ENCODE results near the gene CILP2. TPM values are rescaled to one million over a fixed set of nuclear protein-coding genes. Genes with fewer than 3 reads are reported as not detected.

The CILP2 gene
- total RNA-seq, 3 donors from 2014 or later: 0.09 TPM; not detected in 2

DNA sequence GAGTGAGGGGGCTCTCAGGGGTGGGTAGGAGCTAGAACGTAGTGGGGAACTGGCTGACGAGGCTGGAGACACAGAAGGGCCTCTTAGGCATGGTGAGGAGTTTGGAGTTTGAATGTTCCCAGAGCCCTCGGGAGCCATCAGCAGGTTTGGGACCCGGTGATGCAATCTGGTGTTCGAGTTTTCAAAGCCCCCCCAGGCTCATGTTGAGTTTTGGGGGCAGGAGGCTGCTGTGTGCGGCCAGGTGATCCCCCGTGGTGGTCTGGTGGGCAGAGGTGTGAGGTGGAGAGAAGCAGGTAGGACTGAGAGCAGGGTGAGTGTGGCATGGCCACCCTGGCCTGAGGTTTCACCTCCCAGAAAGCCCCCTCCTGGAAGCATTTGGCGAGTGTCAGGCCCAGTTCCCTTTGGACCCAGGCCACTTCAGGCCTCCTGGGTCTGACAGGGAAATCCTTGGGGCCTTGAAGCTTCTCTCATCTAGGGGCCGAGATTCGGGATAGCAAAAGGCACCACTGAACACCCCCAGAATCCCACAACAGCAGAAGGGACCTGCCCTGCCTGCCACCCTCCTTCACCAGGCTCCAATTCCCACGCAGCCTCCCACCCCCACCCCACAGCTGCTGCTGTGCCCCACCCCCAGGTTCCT is 8.2 kb upstream of the CILP2 start:
- DNase-seq: no peak
- Histone ChIP-seq H3K4me3 (no peak overlapping the region), H3K4me1 (ENCODE audit: low read depth) (peaks cover 6% of the 10 kb centered on the region), H3K9me3 (no peaks in the 10 kb centered on the region), H3K36me3 (ENCODE audit: low read depth) (no peaks in the 10 kb centered on the region)
- ATAC-seq: no peak
- intact Hi-C loops (cut with DNase I, micrococcal nuclease): loop anchor here (5.0 kb wide), 1 partner anchor 112 kb away; the partner anchor contains the start of gene GMIP (in 2 of the 2)
- TF ChIP-seq, protein P1, sequence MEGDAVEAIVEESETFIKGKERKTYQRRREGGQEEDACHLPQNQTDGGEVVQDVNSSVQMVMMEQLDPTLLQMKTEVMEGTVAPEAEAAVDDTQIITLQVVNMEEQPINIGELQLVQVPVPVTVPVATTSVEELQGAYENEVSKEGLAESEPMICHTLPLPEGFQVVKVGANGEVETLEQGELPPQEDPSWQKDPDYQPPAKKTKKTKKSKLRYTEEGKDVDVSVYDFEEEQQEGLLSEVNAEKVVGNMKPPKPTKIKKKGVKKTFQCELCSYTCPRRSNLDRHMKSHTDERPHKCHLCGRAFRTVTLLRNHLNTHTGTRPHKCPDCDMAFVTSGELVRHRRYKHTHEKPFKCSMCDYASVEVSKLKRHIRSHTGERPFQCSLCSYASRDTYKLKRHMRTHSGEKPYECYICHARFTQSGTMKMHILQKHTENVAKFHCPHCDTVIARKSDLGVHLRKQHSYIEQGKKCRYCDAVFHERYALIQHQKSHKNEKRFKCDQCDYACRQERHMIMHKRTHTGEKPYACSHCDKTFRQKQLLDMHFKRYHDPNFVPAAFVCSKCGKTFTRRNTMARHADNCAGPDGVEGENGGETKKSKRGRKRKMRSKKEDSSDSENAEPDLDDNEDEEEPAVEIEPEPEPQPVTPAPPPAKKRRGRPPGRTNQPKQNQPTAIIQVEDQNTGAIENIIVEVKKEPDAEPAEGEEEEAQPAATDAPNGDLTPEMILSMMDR (IDR thresholded peaks at IDR 0.05): no peak

DNA sequence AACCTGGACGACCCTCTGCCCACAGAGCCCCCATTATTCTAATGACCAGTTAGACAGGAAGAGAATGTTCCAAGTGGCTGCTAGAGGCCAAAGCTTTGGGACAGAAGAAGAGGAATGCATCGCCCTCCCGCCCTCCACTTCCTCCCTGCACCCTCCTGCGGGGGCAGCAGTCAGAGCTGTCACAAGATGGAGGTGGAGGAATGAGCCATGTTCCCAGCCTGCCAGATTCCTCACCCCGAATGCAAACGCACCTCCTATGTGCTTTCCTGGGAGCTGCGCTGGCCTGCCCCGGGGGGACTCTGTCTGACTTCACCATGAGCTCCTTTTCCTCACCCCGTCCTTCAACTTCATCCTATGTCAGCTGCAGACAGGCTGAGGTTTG is 7.7 kb upstream of the CILP2 start:
- Histone ChIP-seq H3K9me3 (no peaks in the 10 kb centered on the region), H3K4me3 (no peak overlapping the region), H3K4me1 (ENCODE audit: low read depth) (peaks cover 6% of the 10 kb centered on the region), H3K36me3 (ENCODE audit: low read depth) (no peaks in the 10 kb centered on the region)
- ATAC-seq (no peak), DNase-seq (no peak)
- intact Hi-C loops (cut with DNase I, micrococcal nuclease): loop anchor here (5.0 kb wide), 1 partner anchor 112 kb away; the partner anchor contains the start of gene GMIP (in 2 of the 2)
- TF ChIP-seq, protein P1 (IDR thresholded peaks at IDR 0.05): no peak

DNA sequence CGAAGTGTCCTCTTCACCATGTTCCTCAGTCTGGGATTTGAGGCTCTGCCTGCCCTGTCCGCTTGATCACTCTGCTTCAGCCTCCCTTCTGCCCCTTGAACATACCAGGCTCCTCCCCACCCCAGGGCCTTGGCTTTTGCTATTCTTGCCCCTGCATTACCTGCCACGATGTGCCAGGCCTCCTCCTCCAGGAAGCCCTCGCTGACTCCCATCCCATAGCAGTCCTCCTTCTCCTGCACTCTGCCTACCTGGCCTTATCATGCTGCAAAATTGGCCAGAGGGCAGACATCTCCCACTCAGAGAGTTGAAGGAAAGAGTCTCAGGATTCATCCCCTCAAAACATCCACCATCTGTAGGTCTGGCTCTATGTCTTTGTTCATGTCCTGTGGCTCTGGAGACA is 7.2 kb upstream of the CILP2 start:
- H3K36me3 ChIP-seq (ENCODE audit: low read depth): no peaks in the 10 kb centered on the region
- H3K4me1 ChIP-seq (ENCODE audit: low read depth): peaks cover 6% of the 10 kb centered on the region
- DNase-seq (no peak), ATAC-seq (no peak)
- H3K4me3 ChIP-seq: no peak overlapping the region
- H3K9me3 ChIP-seq: no peaks in the 10 kb centered on the region
- intact Hi-C loops (cut with DNase I, micrococcal nuclease): loop anchor here (5.0 kb wide), 1 partner anchor 111 kb away; the partner anchor contains the start of gene GMIP (in 2 of the 2)
- TF ChIP-seq, protein P1 (IDR thresholded peaks at IDR 0.05): no peak

DNA sequence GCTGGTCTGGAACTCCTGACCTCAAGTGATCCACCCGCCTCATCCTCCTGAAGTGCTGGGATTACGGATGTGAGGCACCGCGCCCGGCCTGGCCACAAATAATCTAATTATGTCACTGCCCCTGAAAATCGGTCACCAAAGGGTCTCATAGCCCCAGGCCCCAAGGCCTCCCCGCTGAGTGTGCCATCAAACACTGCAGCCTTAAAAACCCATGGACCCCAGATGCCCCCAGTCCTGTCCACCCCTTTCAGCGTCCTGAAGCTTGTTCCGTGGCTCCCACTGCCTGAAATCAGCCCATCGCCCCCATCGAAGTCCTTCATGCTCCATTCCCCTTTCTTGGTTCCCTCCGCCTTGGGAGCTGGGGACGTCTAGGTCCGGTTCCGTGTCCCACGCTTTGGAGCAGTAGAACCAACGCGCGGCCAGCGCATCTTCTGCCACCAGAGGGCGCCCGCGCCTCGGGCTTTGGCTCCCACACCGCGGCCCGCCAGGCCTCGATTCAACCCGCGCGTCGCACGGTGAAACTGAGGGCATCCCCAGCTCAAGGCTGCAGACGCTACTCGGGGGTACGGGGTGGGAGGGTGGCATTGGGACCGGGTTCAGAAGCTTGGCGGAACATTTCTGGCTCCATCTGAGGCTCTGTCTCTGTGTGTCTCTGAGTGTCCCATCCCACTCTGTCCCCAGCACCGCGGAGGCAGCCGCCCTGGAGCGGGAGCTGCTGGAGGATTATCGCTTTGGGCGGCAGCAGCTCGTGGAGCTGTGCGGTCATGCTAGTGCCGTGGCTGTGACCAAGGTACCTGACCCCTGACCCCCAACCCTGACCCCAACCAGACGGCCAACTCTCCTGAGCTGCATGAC is 5.9 kb upstream of the CILP2 start:
- Histone ChIP-seq H3K4me3 (no peak overlapping the region), H3K9me3 (no peaks in the 10 kb centered on the region), H3K36me3 (ENCODE audit: low read depth) (no peaks in the 10 kb centered on the region), H3K4me1 (ENCODE audit: low read depth) (peaks cover 6% of the 10 kb centered on the region)
- TF ChIP-seq, protein P1 (IDR thresholded peaks at IDR 0.05): peak; percentile 93
- DNase-seq (peak; percentile 84 to 92 (median 89)), ATAC-seq (peak; percentile 84)
- intact Hi-C loops (cut with DNase I, micrococcal nuclease): loop anchor here (5.0 kb wide), 1 partner anchor 110 kb away; the partner anchor contains the start of gene GMIP (in 2 of the 2)

DNA sequence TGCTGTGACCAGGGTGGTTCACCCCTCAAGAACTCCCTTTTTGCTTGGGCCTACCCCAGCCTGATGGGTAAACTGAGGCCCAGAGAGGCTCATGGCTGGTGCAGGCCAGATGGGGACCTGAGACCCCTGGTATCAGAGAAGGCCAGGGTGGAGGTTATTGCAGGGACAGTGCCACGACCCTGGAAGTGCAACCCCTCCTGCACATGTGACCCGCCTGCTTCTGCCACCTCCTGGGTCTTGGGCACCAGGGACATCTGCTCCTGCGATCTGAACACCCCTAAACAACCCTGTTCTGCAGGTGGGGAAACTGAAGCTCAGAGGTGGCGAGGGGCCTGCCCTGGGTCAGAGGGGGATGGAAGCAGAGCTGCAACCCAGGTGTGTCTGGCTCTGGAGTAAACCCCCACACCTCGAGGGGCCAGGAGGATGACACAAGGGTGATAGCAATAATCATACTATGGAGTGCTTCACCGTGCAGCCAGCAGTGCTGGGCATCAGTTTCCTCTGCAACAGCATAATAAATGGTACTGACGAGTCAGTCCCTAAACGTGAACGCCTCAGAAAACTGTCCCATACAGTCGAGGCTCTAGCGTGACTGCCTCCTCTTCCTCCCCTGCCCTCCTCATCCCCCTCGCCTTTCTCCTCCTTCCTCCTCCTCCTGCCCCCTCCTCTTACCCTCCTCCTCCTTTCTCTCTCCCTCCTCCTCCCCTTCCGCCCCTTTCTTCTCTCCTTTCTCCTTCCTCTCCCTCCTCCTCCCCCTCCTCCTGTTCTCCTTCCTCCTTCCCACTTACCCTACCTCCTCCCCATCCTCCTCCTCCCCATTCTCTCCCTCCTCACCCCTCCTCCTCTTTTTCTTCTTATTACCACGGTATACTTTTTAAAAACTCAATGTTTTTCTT is 5.0 kb upstream of the CILP2 start:
- intact Hi-C loops (cut with DNase I, micrococcal nuclease): loop anchor here (5.0 kb wide), 1 partner anchor 109 kb away; the partner anchor contains the start of gene GMIP (in 2 of the 2)
- ATAC-seq (no peak), DNase-seq (peak in 1 of 3 donors; percentile 27)
- Histone ChIP-seq H3K4me1 (ENCODE audit: low read depth) (peaks cover 12% of the 10 kb centered on the region), H3K9me3 (no peaks in the 10 kb centered on the region), H3K4me3 (no peak overlapping the region), H3K36me3 (ENCODE audit: low read depth) (no peaks in the 10 kb centered on the region)
- TF ChIP-seq, protein P1 (IDR thresholded peaks at IDR 0.05): no peak
